ENCODE results near the gene APAF1.

DNA sequence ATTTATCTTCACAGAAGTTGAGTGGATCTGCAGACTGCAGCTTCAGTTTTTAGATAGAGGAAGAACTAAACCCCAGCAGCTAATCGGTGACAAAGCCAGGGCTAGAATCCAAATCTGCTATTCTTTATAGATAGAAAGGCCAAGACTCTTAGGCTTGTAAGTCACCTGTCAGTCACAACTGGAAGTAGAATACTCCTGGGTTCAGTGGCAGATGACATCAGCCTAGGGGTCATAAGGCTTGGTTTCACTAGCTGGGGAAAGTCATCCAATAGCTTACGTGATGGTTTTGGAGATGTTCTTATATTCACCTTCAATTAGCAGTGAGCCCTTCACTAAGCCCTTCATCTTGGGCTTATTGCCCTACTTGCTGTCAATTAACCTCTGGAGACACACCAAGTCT, 93.4 kb downstream of the APAF1 start:
- no peak for TF ChIP-seq EP300 (IDR thresholded peaks at IDR 0.05)
- no peak for TF ChIP-seq CTCF (IDR thresholded peaks at IDR 0.05)
- TF ChIP-seq POLR2AphosphoS5 (IDR thresholded peaks at IDR 0.05), result no peak
- TF ChIP-seq POLR2A (IDR thresholded peaks at IDR 0.05; ENCODE audit: low read depth), result no peak

Data from esophagus muscularis mucosa (tissue), 4 donors.